NCI-H1048 (cell line): ENCODE measurements around the gene PUM1.

Source experiments
- DNase-seq: peaks from one replicate; lab custom pipeline; 2025; lab: John Stamatoyannopoulos, UW

PUM1 gene

GRCh38 chr1:30906631-30907441 lies 158.7 kb downstream of the PUM1 start:
- DNase-seq, result no peak

GRCh38 chr1:30905916-30906620 lies 159.4 kb downstream of the PUM1 start:
- DNase-seq, result no peak

GRCh38 chr1:30905403-30905802 lies 160.1 kb downstream of the PUM1 start:
- DNase-seq, result no peak

- DNase-seq, result no peak
Observed at GRCh38 chr1:30904962-30905335, 160.6 kb downstream of the PUM1 start.

GRCh38 chr1:30904191-30904961 lies 161.1 kb downstream of the PUM1 start:
- no peak for DNase-seq

GRCh38 chr1:30903343-30904034 lies 162.0 kb downstream of the PUM1 start:
- no peak for DNase-seq

GRCh38 chr1:30902593-30903290 lies 162.8 kb downstream of the PUM1 start:
- DNase-seq, result no peak

- DNase-seq, result no peak
Observed at GRCh38 chr1:30901798-30902581, 163.5 kb downstream of the PUM1 start.

- DNase-seq, result no peak
Observed at GRCh38 chr1:30900931-30901560, 164.5 kb downstream of the PUM1 start.

- DNase-seq, result no peak
Observed at GRCh38 chr1:30900486-30900885, 165.0 kb downstream of the PUM1 start.

- DNase-seq, result no peak
Observed at GRCh38 chr1:30899577-30900389, 165.7 kb downstream of the PUM1 start.

GRCh38 chr1:30898031-30898815 lies 167.3 kb downstream of the PUM1 start:
- no peak for DNase-seq

- DNase-seq, result no peak
Observed at GRCh38 chr1:30896905-30897304, 168.6 kb downstream of the PUM1 start.

GRCh38 chr1:30895944-30896660 lies 169.4 kb downstream of the PUM1 start:
- DNase-seq, result no peak

GRCh38 chr1:30895382-30895943 lies 170.1 kb downstream of the PUM1 start:
- no peak for DNase-seq

- DNase-seq, result no peak
Observed at GRCh38 chr1:30894508-30894973, 171.0 kb downstream of the PUM1 start.

GRCh38 chr1:30893776-30894507 lies 171.6 kb downstream of the PUM1 start:
- DNase-seq, result no peak
